IPS-20b (cell line): Measurements from ENCODE around the gene BCAP31.
"Not testable (repeated sequence)": the region's sequence is repeated elsewhere in the genome, so short reads cannot be mapped to it uniquely, and the experiment has no call there.

Source experiments
- H3K27ac ChIP-seq: one replicate; pipeline ENCODE4 v1.5.1; 2013; ENCODE audit warnings: low read length
- H3K27me3 ChIP-seq: 2 replicates; pipeline ENCODE4 v1.6.1; 2013; ENCODE audit warnings: mild to moderate bottlenecking, low read length, inconsistent platforms; ENCODE audit not compliant: insufficient read depth
- H3K36me3 ChIP-seq: 2 replicates; pipeline ENCODE4 v1.6.1; 2013; ENCODE audit warnings: low read depth, mild to moderate bottlenecking, inconsistent platforms, low read length, moderate library complexity; ENCODE audit not compliant: insufficient read depth
- H3K4me1 ChIP-seq: 2 replicates; pipeline ENCODE4 v1.6.1; 2013; ENCODE audit warnings: mild to moderate bottlenecking, control low read depth, inconsistent platforms, low read length, moderate library complexity; ENCODE audit not compliant: insufficient read depth
- H3K4me3 ChIP-seq: 2 replicates; pipeline ENCODE4 v1.5.1; 2013; ENCODE audit warnings: mild to moderate bottlenecking, low read length, inconsistent platforms
- H3K9ac ChIP-seq: 2 replicates; pipeline ENCODE4 v1.6.1; 2013; ENCODE audit warnings: low read depth, mild to moderate bottlenecking, inconsistent platforms, low read length, moderate library complexity
- H3K9me3 ChIP-seq: 2 replicates; pipeline ENCODE4 v1.6.1; 2013; ENCODE audit warnings: mild to moderate bottlenecking, low read depth, low read length, inconsistent platforms; ENCODE audit not compliant: insufficient read depth

BCAP31 gene

DNA sequence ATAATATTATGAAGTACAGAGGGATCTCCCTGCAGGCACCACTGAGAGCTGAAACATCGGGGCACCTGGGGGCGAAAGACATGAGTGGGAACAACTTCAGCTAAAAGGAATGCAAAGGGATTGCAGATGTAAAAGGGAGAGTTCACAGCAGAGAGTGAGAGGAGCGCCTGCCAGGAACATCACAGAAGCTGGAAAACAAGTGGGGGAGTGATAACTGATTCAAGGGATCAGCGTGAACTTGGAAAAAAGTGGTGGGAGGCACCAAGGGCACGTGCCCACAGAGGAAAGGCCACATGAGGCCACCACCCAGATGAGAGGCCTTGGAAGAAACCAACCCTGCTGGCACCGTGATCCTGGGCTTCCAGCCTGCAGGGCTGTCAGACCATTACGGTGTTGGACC is 24.8 kb upstream of the BCAP31 start:
- not testable (repeated sequence) for H3K27ac ChIP-seq, H3K9ac ChIP-seq, H3K27me3 ChIP-seq, H3K36me3 ChIP-seq, H3K9me3 ChIP-seq, H3K4me3 ChIP-seq, H3K4me1 ChIP-seq

DNA sequence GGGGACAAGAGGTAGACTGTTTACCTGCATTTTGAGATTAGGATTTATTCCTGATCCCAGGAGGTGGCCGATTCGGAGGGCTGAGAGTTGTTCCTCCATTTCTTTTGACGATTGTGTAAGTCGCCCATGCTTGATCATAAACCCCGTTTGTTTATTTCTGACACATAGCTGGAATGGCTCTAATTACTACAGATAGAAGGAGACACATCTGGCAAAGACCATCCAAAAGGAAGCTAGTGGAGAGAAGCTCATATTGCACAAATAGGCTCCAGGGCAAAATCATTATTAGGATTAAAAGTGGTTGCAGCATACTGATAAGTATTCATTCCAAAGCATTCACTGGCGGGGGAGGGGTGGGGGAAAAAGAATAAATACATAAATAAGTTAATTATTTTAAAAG is 22.8 kb upstream of the BCAP31 start:
- H3K4me3 ChIP-seq, H3K27ac ChIP-seq, H3K9me3 ChIP-seq, H3K9ac ChIP-seq, H3K4me1 ChIP-seq, H3K27me3 ChIP-seq, H3K36me3 ChIP-seq: not testable (repeated sequence)

DNA sequence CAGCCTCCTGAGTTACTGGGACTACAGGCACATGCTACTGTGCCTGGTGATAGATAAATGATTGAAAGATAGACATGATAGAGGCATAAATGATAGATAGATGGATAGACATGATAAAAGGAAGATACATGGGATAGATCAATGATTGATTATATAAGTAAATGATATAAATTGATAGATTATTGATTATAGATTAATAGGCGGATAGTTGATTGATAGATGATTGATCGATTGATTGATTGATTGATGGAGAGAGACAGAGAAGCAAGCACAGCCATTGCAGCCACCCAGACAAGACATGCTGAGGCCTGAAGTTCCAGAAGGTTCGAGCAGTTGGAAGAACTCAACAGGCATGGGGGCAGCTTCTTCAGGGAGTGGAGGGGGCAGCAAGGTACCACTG is 22.2 kb upstream of the BCAP31 start:
- Histone ChIP-seq H3K9me3 (no peaks in the 10 kb centered on the region), H3K9ac (no peak overlapping the region), H3K4me1 (no peaks in the 10 kb centered on the region), H3K4me3 (no peak overlapping the region), H3K36me3 (no peaks in the 10 kb centered on the region), H3K27me3 (no peaks in the 10 kb centered on the region), H3K27ac (no peak overlapping the region)

DNA sequence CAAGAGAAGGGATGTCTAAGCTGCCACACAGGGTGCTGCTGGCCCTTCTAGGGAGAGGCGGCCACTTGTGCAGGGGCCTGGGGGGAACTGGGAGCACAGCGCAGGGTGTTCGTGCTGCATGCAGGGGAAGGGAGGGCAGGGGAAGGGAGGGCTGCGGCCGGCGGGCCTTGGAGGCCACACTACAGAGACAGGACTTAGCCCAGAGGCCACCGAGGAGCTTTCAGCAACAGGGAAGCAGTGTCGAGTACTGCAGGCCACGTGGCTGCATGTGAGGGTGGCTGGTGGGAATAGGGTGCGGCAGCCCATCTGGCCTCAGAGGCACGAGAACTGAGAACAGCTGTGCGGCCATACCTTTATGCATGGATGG is 20.9 kb upstream of the BCAP31 start:
- not testable (repeated sequence) for H3K36me3 ChIP-seq, H3K27ac ChIP-seq, H3K9me3 ChIP-seq, H3K4me1 ChIP-seq, H3K4me3 ChIP-seq, H3K27me3 ChIP-seq, H3K9ac ChIP-seq

DNA sequence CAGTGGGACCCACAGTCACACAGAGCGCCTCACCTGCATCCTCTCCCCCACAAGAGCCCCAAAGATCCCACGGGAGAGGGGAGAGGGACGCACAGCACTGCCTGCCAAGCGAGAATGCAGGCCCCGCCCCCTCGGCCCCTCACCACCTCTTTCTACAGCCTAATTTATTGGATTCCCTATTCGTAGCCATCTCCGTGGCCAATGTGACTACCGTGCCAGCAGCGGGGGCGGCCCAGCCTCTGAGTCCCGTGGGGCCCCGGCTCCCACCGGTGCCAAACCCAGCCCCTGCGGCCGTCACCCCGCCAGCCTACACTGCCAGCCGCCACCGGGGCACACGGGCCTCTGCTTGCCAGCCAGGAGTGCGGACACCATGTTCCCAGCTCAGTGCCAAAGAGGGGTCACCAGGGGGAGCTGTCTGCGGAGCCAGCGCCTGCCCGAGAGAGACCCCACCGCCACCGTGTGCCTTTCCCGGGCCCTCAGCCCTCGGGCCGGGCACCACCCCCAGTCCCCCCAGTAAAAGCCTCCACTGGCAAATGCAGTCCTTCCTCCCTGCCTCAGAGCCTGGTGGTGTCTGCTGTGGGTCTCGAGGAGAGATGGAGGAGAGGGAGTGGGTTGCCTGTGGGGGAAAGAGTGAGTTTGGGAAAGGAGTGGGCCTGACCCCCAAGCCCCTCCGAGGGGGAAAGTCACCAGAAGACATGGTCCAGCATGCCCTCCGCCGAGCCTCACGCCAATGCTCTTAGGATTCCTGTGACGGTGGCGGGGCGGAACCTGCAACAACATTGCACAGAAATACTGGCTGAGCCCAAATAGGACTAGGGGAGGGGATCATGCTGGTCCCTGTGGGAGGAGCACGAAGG is 20.3 kb upstream of the BCAP31 start:
- H3K27me3 ChIP-seq = no peaks in the 10 kb centered on the region
- H3K36me3 ChIP-seq = no peaks in the 10 kb centered on the region
- peak overlapping the region; percentile 64 for H3K4me3 ChIP-seq
- H3K4me1 ChIP-seq = no peaks in the 10 kb centered on the region
- no peak overlapping the region for H3K9ac ChIP-seq
- H3K27ac ChIP-seq = no peak overlapping the region
- no peaks in the 10 kb centered on the region for H3K9me3 ChIP-seq

DNA sequence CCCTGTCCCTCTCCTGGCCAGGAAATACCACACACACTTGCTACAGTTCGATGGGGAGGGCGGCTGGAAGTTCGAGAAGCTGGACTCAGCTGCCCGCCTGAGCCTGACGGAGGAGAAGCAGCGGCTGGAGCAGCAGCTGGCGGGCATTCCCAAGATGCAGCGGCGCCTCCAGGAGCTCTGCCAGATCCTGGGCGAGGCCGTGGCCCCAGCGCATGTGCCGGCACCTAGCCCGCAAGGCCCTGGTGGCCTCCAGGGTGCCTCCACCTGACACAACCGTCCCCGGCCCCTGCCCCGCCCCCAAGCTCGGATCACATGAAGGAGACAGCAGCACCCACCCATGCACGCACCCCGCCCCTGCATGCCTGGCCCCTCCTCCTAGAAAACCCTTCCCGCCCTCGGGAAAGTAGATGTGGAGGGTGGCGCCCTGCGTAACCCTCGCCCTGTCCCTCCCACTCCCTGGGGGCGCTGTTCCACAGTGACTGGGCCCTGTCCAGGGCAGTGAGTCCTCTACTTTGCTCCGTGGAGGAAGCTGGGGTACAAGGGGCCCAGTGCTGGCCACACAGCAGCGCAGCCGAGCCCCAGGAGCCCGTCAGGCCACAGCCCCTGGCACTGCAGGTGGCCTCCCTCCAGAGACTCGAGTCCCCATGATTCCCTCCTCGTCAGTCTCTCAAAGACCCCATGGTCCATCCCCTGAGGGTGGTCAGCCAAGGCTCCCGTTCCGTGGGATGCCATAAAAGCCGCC is 19.5 kb upstream of the BCAP31 start:
- H3K9ac ChIP-seq, H3K27me3 ChIP-seq, H3K9me3 ChIP-seq, H3K27ac ChIP-seq, H3K36me3 ChIP-seq, H3K4me1 ChIP-seq: not testable (repeated sequence)
- H3K4me3 ChIP-seq = peak overlapping the region; percentile 64

DNA sequence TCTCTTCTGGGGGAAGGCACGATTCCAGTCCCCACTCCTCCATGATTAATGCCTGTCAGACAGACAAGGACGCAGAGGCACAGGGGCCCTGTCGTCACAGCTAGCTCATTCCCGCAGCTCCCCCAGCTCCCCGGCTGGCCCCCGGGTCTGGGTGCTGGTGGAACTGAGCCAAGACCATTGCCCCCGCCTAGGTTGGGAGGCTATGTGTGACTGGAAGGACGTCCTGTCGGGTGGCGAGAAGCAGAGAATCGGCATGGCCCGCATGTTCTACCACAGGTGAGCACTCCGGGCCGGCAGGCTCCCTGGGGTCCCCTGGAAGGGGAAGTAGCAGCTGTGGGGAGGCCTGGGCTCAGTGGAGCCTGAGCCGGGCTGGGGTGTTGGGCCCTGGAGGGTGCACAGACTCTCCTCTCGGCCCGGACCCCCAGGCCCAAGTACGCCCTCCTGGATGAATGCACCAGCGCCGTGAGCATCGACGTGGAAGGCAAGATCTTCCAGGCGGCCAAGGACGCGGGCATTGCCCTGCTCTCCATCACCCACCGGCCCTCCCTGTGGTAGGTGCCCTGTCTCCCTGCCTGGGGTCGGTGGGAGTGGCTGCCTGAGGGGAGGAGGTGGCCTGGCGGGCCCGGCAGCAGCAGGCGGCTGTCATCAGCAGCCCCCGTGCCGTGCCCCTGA is 18.7 kb upstream of the BCAP31 start:
- not testable (repeated sequence) for H3K36me3 ChIP-seq, H3K27me3 ChIP-seq, H3K4me3 ChIP-seq, H3K27ac ChIP-seq, H3K9me3 ChIP-seq, H3K4me1 ChIP-seq, H3K9ac ChIP-seq

DNA sequence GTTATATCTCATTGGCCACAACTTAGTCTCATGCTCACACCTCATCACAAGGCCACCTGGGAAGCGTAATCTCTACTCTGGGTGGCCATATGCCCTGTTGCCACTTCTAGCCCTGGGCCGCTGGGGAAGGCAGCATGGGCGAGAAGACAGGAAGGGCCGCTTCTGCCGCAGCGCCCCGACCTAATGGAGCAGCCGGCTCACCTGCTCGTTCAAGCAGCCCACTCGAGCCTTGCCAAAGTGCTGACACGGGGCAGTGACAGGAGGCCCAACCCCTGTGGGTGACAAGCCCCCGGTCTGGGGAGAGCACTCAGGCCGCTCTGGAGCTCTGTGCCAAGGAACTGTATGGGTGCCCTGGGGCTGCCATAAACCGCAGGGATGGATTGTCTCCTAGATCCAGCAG is 17.9 kb upstream of the BCAP31 start:
- H3K9me3 ChIP-seq, H3K4me1 ChIP-seq, H3K9ac ChIP-seq, H3K4me3 ChIP-seq, H3K27ac ChIP-seq, H3K27me3 ChIP-seq, H3K36me3 ChIP-seq: not testable (repeated sequence)

DNA sequence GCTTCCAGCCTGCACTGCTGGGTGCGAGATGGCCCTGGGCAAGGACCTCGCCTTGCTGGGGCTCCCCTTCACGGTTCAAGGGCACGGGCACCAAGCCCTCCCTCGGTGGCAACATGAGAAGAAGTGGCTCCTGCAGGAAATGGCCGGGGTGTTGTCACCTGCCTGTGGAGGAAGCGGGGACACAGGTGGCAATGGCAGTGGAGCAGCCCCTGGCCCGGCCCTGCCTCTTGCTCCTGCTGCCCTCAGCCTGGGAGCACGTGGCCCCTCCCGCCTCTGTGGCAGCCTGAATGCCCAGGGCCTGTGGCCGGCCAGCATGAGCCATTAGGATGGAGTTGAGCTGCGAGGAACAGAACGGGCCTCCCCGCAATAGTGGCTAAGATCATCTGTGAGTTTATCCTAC is 17.3 kb upstream of the BCAP31 start:
- H3K27me3 ChIP-seq = no peaks in the 10 kb centered on the region
- H3K27ac ChIP-seq = no peak overlapping the region
- H3K4me1 ChIP-seq = no peaks in the 10 kb centered on the region
- no peaks in the 10 kb centered on the region for H3K9me3 ChIP-seq
- no peaks in the 10 kb centered on the region for H3K36me3 ChIP-seq
- no peak overlapping the region for H3K9ac ChIP-seq
- no peak overlapping the region for H3K4me3 ChIP-seq

DNA sequence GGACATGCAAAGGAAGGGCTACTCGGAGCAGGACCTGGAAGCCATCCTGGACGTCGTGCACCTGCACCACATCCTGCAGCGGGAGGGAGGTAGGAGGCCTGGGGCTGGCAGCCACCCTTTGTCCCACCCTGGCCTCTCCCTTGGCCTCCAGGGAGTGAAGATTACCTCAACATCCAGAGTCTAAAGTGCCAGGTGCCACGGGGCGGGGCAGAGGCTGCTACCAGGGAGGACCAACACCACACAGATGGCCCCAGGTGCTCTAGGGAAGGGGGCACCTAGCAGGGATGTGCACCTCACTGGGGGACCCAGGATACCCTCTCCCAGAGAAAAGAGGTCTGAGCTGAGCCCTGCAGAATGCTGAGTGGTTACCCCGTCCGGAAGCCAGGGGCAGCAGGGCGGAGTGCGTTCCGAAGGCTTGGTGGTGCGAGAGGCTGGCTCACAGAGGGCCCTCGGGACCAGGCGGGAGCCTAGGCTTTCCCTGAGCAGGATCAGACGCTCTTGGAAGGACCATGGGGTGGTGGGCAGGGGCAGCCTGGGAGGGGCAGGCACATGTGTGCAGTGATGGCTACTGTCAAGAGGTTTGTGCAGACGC is 16.5 kb upstream of the BCAP31 start:
- Histone ChIP-seq H3K4me3 (no peak overlapping the region), H3K27ac (no peak overlapping the region), H3K9me3 (no peaks in the 10 kb centered on the region), H3K36me3 (no peaks in the 10 kb centered on the region), H3K9ac (no peak overlapping the region), H3K27me3 (no peaks in the 10 kb centered on the region), H3K4me1 (no peaks in the 10 kb centered on the region)

DNA sequence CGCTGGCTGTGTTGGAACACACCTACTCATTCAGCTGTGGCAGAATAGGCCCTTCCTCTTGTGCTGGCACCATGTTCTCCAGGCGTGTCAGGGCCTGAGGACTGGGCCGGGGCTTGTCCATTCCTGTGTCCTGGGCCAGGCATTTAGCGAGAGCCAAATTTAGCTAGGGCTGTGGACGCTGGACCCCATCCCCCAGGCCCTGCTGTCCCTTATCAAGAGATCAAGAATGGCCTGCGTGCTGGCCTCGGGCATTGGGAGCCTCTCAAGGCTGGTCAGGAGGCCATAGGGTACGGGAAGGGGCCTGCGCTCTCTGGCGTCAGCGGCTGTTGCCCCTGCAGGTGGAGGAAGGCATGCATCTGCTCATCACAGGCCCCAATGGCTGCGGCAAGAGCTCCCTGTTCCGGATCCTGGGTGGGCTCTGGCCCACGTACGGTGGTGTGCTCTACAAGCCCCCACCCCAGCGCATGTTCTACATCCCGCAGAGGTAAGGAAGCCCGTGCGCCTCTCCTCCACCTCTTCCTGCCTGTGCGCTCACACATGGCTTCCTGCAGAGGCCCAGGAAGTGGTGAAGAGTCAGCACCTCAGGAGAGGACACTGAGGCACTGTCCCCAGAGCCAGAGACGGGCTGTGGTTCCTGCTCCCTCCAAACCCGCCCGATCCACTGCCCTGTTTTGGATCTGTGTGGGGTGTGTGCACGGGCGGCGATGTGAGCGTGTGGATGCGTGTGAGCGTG is 15.7 kb upstream of the BCAP31 start:
- Histone ChIP-seq H3K27ac (no peak overlapping the region), H3K4me3 (no peak overlapping the region)

More for the DNA sequence above, 15.7 kb upstream of the BCAP31 start:
- Histone ChIP-seq H3K4me1 (no peaks in the 10 kb centered on the region), H3K27me3 (no peaks in the 10 kb centered on the region), H3K9ac (no peak overlapping the region), H3K9me3 (no peaks in the 10 kb centered on the region), H3K36me3 (no peaks in the 10 kb centered on the region)
